CD4-positive, alpha-beta T cell treated with Interferon gamma for 1 hour (primary cell): ENCODE data around the gene SBK2.
"Not testable (repeated sequence)": the region's sequence is repeated elsewhere in the genome, so short reads cannot be mapped to it uniquely, and the experiment has no call there.

Experiments
- DNase-seq: peaks from one replicate; pipeline ENCODE4 v3.0.0-alpha.2; 2020

Gene SBK2

DNA sequence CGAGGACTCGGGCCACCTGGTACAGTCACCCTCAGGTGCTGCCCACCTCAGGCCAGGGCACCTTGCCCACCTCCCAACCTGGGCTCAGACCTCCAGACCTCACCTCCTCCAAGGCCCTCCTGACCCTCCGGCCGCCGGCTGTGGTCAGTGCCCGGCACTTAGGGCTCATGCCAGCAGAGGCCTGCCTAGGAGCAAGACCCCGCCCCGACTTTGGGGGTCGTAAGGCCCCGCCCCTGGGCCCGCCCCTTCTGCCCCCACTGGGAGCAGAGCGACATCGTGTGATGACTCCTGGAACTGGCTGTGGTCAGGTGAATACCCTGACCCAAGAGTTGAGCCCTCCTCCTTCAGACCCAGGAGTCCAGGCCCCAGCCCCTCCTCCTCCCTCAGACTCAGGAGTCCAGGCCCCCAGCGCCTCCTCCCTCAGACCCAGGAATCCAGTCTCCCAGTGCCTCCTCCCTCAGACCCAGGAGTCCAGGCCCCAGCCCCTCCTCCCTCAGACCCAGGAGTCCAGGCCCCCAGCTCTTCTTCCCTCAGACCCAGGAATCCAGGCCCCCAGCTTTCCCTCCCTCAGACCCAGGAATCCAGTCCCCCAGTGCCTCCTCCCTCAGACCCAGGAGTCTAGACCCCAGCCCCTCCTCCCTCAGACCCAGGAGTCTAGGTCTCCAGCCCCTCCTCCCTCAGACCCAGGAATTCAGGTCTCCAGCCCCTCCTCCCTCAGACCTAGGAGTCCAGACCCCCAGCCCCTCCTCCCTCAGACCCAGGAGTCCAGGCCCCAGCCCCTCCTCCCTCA lies at the start of gene SBK2:
SBK2 (minus strand) TSS at position 183 of the 790 bp plus-strand sequence. CDS start 839 bp downstream, outside the sequence.
- no peak for DNase-seq

DNA sequence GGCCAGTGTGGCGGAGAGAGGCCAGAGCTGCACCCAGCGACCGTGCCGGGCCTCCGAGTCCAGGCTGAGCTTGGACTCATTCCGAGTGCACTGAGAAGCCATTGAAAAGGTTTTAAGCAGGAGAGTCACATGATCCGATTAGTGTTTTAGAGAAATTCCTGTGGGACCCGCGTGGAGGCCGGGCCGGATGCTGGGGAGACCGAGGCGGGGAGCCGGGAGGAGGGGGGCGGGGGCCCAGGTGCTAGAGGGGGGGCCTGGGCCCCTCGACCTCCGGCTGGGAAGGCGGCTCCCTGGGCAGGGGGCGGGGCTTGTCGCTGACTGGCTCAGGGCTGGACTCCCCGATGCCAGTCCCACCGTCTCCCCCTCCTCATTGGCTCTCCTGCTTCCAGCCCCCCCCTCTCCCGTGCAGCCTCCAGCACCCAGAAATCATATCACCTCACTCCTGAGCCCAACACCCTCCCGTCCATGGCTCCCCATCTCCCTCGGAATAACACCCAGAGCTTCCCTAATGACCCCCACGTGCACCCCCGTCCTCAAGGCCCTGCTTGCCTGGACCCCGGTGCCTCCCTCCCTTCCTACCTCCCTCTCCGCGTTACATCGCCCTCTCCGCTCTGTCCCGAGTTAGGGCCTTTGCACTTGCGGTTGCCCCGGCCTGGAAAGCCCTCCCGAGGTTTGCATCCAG lies 48.9 kb upstream of the SBK2 start:
- DNase-seq = peak; percentile 41

- DNase-seq = no peak
Observed at GRCh38 chr19:55584871-55585270, 47.9 kb upstream of the SBK2 start.

GRCh38 chr19:55583897-55584296 lies 47.0 kb upstream of the SBK2 start:
- DNase-seq = not testable (repeated sequence)

- DNase-seq = not testable (repeated sequence)
Observed at GRCh38 chr19:55582284-55582683, 45.4 kb upstream of the SBK2 start.

DNA sequence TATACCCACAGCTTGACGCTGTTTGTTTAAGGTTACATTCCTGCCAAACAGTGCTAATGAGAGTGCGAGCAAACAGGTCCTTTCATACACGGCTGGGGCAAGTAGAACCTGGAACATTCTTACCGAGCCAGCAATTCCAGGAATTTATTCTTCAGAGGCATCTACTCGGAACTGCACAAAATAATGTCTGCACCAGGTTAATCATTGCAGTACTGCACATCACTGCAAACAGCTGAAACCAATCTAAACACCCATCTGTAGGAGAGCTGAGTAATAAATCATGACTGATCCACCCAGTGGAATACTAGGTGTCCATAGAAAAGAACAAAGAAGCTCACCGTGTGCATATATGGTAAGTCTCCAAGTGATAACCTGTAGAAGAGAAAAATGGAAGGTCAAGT lies 44.9 kb upstream of the SBK2 start:
- DNase-seq = no peak

- DNase-seq = no peak
Observed at GRCh38 chr19:55581145-55581822, 44.4 kb upstream of the SBK2 start.

- peak; percentile 74 for DNase-seq
Observed at GRCh38 chr19:55580628-55581144, 43.8 kb upstream of the SBK2 start, which contains the start of gene ZNF579. TSS of gene ZNF579 (minus strand) at chr19:55580848. CDS start at chr19:55579639, 1,209 bp downstream.

DNA sequence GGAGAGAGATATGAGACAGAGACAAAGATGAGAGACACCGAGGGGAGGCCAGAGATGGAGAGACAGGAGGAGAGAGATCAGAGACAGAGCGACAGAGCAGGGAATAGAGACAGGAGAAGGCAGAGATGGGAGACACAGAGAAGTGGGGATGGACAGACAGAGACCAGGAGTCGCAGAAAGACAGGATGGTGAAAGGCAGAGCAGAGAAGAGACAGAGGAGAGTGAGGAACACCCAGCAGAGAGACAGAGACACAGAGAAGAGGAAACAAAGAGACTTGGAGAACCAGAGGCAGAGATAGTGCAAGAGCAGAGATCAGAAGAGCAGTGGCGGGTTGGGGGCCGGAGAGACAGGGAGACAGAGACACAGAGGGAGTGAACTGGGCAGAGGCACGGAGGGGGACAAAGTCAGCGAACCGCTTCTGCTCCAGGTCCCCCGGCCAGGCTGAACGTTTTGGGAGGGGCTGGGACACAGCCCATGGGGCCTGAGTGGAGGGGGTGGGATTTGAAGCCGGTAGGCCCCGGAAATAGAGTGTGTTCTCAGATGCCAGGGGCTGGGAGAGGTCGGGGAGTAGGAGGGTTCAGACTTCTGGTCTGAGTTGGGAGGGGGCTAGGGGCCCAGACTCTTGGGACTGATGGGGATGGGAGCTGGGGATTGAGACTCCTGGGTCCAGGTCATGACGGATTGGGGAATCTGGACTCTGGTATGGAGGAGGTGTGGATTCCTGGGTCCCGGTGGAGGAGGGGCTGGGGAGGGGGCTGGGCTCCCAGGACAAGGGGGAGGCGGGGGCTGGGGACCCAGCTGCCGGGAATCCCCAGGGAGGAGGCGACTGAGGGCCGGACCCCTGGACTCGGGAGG lies 43.1 kb upstream of the SBK2 start:
- DNase-seq = no peak

- no peak for DNase-seq
Observed at GRCh38 chr19:55578761-55579747, 42.1 kb upstream of the SBK2 start.

DNA sequence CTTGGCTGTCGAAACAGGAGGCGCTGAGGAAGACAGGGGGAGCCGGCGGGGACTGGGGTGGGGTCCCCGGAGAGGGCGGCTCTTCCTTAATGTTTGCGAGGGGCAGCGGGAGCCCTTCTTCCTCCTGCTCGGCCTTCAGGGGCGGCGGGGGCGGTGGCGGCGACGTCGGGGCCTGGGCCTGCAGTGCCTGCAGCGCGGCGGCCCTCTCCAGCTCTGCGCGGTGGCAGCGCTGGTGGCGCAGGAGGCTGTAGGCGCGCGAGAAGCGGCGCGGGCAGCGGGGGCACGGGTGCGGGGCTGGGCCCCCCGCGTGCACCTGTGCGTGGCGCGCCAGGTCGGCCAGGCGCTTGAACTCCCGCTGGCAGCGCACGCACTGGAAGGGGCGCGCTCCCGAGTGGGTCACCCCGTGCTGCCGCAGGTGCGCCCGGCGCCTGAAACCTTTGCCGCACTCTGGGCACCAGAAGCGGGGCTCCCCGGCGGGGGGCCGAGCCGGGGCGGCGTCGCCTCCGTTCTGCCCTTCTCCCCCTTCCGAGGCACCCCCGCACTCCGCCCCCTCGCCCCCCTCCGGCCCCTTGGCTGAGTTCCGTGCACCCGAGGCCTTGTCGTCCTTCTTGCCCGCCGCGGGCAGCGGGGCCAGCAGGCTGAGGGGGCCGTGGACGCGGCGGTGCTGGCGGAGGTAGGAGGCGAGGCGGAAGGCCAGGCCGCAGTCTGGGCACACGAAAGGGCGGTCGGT lies 41.3 kb upstream of the SBK2 start:
- DNase-seq = no peak

DNA sequence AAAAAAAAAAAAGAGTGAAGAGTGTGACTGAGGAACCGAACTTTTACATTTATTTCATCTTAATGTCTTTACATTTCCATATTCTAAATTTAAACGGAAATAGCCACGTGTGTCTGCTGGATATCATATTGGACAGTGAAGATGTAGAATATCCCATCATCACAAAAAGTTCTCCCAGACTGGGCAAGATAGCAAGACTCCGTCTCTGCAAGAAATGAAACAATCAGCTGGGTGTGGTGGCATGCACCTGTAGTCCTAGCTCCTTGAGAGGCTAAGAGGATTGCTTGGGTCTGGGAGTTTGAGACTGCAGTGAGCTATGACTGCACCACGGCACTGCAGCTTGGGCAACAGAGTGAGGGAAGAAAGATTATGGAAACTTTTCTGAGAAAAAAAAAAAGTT lies 39.8 kb upstream of the SBK2 start:
- DNase-seq = no peak

DNA sequence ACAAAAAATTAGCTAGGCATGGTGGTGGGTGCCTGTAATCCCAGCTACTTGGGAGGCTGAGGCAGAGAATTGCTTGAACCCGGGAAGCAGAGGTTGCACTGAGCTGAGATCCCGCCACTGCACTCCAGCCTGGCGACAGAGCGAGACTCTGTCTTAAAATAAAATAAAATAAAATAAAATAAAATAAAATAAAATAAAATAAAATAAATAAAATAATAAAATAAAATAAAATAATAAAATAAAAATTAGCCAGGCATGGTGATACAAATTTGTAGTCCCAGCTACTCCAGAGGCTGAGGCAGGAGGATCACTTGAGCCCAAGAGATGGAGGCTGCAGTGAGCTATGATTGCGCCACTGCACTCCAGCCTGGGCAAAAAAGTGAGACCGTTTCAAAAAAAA lies 37.0 kb upstream of the SBK2 start:
- not testable (repeated sequence) for DNase-seq

DNA sequence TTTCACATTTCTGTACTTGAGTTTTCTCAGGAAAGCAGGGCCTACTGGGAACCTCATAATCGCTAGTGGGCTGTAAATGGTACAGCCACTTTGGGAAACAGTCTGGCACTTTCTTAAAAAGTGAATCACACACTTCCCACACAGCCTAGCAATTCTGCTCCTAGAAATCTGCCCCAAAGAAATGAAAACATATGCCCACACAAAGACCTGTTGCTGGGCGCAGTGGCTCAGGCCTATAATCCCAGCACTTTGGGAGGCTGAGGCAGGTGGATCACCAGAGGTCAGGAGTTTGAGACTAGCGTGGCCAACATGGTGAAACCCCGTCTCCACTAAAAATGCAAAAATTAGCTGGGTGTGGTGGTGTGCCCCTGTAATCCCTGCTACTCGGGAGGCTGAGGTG lies 32.5 kb upstream of the SBK2 start:
- DNase-seq = not testable (repeated sequence)

GRCh38 chr19:55567708-55568328 lies 30.9 kb upstream of the SBK2 start:
- no peak for DNase-seq

- DNase-seq = no peak
Observed at GRCh38 chr19:55566823-55567222, 29.9 kb upstream of the SBK2 start.

DNA sequence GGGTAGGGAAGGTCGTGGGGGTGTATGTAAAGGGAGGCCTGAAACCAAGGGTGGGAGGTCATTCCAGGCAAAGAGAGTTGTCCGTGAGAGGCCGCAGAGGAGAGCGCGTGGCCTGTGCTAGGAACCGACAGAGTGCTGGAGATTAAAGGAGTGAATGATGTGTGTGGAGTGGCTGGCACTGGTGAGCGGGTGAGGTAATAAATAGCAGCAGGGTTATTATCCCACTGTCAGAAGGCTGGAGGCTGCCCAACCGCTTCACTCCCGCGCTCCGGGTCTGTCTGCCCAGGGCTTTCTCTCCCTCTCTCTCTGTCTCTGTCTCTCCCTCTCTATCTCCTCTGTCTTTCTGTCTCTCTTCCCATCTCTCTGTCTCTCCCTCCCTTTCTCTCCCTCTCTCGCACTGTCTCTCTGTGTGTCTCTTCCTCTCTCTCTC lies 26.3 kb upstream of the SBK2 start:
- no peak for DNase-seq

GRCh38 chr19:55559684-55560083 lies 22.8 kb upstream of the SBK2 start:
- DNase-seq = no peak

DNA sequence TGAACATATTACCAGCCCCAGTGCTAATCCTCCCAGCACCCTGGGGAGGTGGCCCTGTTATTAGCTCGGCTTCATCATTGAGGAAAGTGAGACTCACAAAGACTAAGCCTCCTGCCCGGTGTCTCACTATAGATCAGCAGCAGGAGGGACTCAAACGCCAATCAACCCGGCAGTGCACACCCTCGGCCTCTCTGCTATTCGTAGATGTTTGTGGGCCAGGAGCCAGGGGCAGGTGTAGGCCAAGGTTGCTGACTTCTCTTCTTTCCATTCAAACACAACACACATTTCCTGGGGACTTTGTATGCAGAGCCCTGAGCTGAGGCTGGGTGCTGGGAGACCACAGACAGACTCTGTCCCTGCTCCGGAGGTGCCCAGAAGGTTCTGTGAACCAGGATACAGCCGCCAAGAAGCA lies 17.8 kb upstream of the SBK2 start:
- DNase-seq = no peak

- DNase-seq = no peak
Observed at GRCh38 chr19:55554302-55554701, 17.4 kb upstream of the SBK2 start.
